Effector CD4-positive, alpha-beta T cell (primary cell): ENCODE data around the gene UBE2N.
"Not testable (repeated sequence)": the region's sequence is repeated elsewhere in the genome, so short reads cannot be mapped to it uniquely, and the experiment has no call there.

Source experiments
- DNase-seq: peaks from one replicate; pipeline ENCODE4 v3.0.0-alpha.2; 2020

Gene UBE2N

GRCh38 chr12:93442411-93443340 lies 929 bp upstream of the UBE2N start:
- no peak for DNase-seq

GRCh38 chr12:93441081-93441616 lies 598 bp downstream of the UBE2N start:
- DNase-seq = peak; percentile 30

GRCh38 chr12:93440043-93440835 lies 1.5 kb downstream of the UBE2N start:
- no peak for DNase-seq

GRCh38 chr12:93438266-93439050 lies 3.3 kb downstream of the UBE2N start:
- no peak for DNase-seq

GRCh38 chr12:93434256-93434865 lies 7.4 kb downstream of the UBE2N start:
- no peak for DNase-seq

- not testable (repeated sequence) for DNase-seq
These were observed 9.7 kb downstream of the UBE2N start for GRCh38 chr12:93432031-93432430.

- no peak for DNase-seq
These were observed 11.5 kb downstream of the UBE2N start for GRCh38 chr12:93430280-93430679.

GRCh38 chr12:93429852-93430251 lies 11.9 kb downstream of the UBE2N start:
- no peak for DNase-seq

- no peak for DNase-seq
These were observed 12.3 kb downstream of the UBE2N start for GRCh38 chr12:93429448-93429847.

- DNase-seq = no peak
These were observed 13.8 kb downstream of the UBE2N start for GRCh38 chr12:93427779-93428564.

GRCh38 chr12:93426412-93426805 lies 15.3 kb downstream of the UBE2N start:
- no peak for DNase-seq

- no peak for DNase-seq
These were observed 15.9 kb downstream of the UBE2N start for GRCh38 chr12:93425736-93426411.

GRCh38 chr12:93422050-93422449 lies 19.7 kb downstream of the UBE2N start:
- DNase-seq = no peak

GRCh38 chr12:93419388-93420034 lies 22.2 kb downstream of the UBE2N start:
- no peak for DNase-seq

GRCh38 chr12:93417967-93418480 lies 23.7 kb downstream of the UBE2N start:
- DNase-seq = no peak

- no peak for DNase-seq
These were observed 25.9 kb downstream of the UBE2N start for GRCh38 chr12:93415723-93416464.

GRCh38 chr12:93413064-93413463 lies 28.7 kb downstream of the UBE2N start:
- DNase-seq = no peak

- not testable (repeated sequence) for DNase-seq
These were observed 29.4 kb downstream of the UBE2N start for GRCh38 chr12:93412396-93412795.

GRCh38 chr12:93411060-93411459 lies 30.7 kb downstream of the UBE2N start:
- DNase-seq = not testable (repeated sequence)
